ENCODE data around the gene NALCN. TPM values are rescaled to one million over a fixed set of nuclear protein-coding genes. Genes with fewer than 3 reads are reported as not detected.

NALCN gene
- total RNA-seq, 1 experiment from 2014 or later = 0.52 TPM

DNA sequence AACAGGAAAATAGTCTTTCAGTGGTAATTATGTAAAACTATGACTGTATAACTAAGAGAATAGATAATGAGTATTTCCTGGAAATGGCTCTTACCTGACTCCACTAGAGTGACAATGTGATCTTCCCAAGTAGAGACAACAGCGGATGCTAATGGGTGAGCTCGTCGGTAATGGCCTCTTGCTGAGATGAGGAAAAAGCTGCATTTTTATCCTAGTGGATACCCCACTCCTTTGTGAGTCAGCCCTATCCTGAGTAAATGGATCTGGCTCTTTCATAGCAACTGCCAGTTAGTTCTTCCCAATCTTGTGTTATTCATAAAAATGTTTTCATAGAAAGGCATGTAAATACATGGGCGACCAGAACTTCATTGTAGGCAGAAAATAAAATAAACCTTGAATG lies 299.5 kb downstream of the NALCN start:
- ChIA-PET CTCF (interaction anchor here (0.6 to 1.5 kb wide), 2 partner anchors 11 to 1460 kb away, joined by 4 to 5 read pairs; no protein-coding TSS in a partner anchor), POLR2A (ENCODE audit: low non-redundant PET) (interaction anchor here (0.6 kb wide), 1 partner anchor 451 kb away, joined by 3 read pairs; no protein-coding TSS in a partner anchor)
- peaks cover 25% of the 10 kb centered on the region for H3K4me1 ChIP-seq (ENCODE audit: insufficient read depth, low read length, poor library complexity, severe bottlenecking)
- no peaks in the 10 kb centered on the region for H3K36me3 ChIP-seq (ENCODE audit: insufficient read depth, low read length, poor library complexity, severe bottlenecking)
- H3K27me3 ChIP-seq (replicated peaks; ENCODE audit: insufficient read depth, low read depth, low read length, poor library complexity) = peaks cover 8% of the 10 kb centered on the region
- H3K4me3 ChIP-seq (ENCODE audit: low read depth, low read length, poor library complexity, severe bottlenecking) = no peak overlapping the region
- no peak overlapping the region for H3K27ac ChIP-seq (ENCODE audit: low read depth, low read length, poor library complexity, severe bottlenecking)
- DNase-seq (ENCODE audit: low spot score) = peak; percentile 77
- TF ChIP-seq, protein P1, sequence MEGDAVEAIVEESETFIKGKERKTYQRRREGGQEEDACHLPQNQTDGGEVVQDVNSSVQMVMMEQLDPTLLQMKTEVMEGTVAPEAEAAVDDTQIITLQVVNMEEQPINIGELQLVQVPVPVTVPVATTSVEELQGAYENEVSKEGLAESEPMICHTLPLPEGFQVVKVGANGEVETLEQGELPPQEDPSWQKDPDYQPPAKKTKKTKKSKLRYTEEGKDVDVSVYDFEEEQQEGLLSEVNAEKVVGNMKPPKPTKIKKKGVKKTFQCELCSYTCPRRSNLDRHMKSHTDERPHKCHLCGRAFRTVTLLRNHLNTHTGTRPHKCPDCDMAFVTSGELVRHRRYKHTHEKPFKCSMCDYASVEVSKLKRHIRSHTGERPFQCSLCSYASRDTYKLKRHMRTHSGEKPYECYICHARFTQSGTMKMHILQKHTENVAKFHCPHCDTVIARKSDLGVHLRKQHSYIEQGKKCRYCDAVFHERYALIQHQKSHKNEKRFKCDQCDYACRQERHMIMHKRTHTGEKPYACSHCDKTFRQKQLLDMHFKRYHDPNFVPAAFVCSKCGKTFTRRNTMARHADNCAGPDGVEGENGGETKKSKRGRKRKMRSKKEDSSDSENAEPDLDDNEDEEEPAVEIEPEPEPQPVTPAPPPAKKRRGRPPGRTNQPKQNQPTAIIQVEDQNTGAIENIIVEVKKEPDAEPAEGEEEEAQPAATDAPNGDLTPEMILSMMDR (conservative IDR thresholded peaks at IDR 0.05; ENCODE audit: low read depth, low read length) = no peak
- TF ChIP-seq EZH2 (IDR thresholded peaks at IDR 0.05; ENCODE audit: borderline replicate concordance, low read depth, low read length, poor library complexity, severe bottlenecking) = no peak
- intact Hi-C loops (cut with micrococcal nuclease; ENCODE audit: unreplicated experiment) = loop anchor here (5.0 to 10.0 kb wide), 2 partner anchors 820 to 1672 kb away; no protein-coding TSS in a partner anchor
- BruUV-seq (replicated peaks) = no TSS peak
- H3K9me3 ChIP-seq (ENCODE audit: low read depth, low read length, poor library complexity, severe bottlenecking) = no peaks in the 10 kb centered on the region

DNA sequence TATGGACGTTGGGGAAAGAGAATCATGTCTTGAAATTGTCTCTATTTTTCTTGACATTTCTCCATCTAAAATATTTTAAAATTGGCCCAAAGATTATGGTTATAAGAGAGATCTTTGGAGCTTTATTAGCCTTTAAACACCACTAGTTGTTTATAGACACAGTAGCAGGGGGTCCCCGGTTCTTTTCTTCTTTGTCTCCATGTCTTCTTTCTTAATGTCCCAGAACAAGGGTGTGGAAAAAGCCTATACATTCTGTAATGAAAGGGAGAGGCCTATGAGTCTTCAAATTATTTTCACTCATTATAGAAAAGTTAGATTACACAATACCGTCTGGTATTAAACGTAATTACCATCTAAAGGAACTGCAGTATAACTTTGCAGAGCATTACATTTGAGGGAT lies 300.0 kb downstream of the NALCN start:
- Histone ChIP-seq H3K4me3 (ENCODE audit: low read depth, low read length, poor library complexity, severe bottlenecking) (no peak overlapping the region), H3K4me1 (ENCODE audit: insufficient read depth, low read length, poor library complexity, severe bottlenecking) (peaks cover 25% of the 10 kb centered on the region), H3K27me3 (replicated peaks; ENCODE audit: insufficient read depth, low read depth, low read length, poor library complexity) (peaks cover 8% of the 10 kb centered on the region), H3K36me3 (ENCODE audit: insufficient read depth, low read length, poor library complexity, severe bottlenecking) (no peaks in the 10 kb centered on the region), H3K27ac (ENCODE audit: low read depth, low read length, poor library complexity, severe bottlenecking) (no peak overlapping the region), H3K9me3 (ENCODE audit: low read depth, low read length, poor library complexity, severe bottlenecking) (no peaks in the 10 kb centered on the region)
- intact Hi-C loops (cut with micrococcal nuclease; ENCODE audit: unreplicated experiment) = loop anchor here (5.0 to 10.0 kb wide), 2 partner anchors 819 to 1672 kb away; no protein-coding TSS in a partner anchor
- no peak for TF ChIP-seq EZH2 (IDR thresholded peaks at IDR 0.05; ENCODE audit: borderline replicate concordance, low read depth, low read length, poor library complexity, severe bottlenecking)
- TF ChIP-seq, protein P1 (conservative IDR thresholded peaks at IDR 0.05; ENCODE audit: low read depth, low read length) = no peak
- CTCF ChIA-PET = interaction anchor here (0.6 to 1.5 kb wide), 2 partner anchors 11 to 1460 kb away, joined by 4 to 5 read pairs; no protein-coding TSS in a partner anchor
- POLR2A ChIA-PET (ENCODE audit: low non-redundant PET) = interaction anchor here (0.6 kb wide), 1 partner anchor 566 kb away, joined by 4 read pairs; no protein-coding TSS in a partner anchor
- BruUV-seq (replicated peaks) = no TSS peak
- DNase-seq (ENCODE audit: low spot score) = peak; percentile 93

DNA sequence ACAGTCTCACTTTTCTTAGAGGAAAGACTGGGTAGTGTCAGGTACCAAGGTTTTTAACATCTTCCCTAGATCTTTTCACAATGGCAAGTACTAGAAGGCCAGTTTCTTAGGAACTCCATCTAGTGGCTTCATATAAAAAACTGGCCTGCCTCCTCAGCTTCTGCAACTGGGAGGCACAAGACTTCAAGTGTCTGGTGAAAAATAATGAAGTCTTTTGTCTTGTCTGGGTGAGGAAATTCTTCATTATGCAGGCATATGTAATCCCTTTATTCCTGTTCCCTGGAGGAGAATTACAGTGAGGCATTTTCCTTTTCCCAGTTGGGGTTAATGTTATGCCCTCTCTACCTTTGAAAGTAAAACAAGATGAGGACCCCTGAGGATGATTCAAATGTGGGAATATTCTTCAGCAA lies 300.5 kb downstream of the NALCN start:
- intact Hi-C loops (cut with micrococcal nuclease; ENCODE audit: unreplicated experiment) = loop anchor here (5.0 to 10.0 kb wide), 2 partner anchors 818 to 1671 kb away; no protein-coding TSS in a partner anchor
- DNase-seq (ENCODE audit: low spot score) = peak; percentile 92
- CTCF ChIA-PET = interaction anchor here (1.5 kb wide), 1 partner anchor 1459 kb away, joined by 4 read pairs; no protein-coding TSS in a partner anchor

More for the DNA sequence above, 300.5 kb downstream of the NALCN start:
- H3K4me1 ChIP-seq (ENCODE audit: insufficient read depth, low read length, poor library complexity, severe bottlenecking) = peaks cover 25% of the 10 kb centered on the region
- no peak overlapping the region for H3K4me3 ChIP-seq (ENCODE audit: low read depth, low read length, poor library complexity, severe bottlenecking)
- TF ChIP-seq EZH2 (IDR thresholded peaks at IDR 0.05; ENCODE audit: borderline replicate concordance, low read depth, low read length, poor library complexity, severe bottlenecking) = no peak
- TF ChIP-seq, protein P1 (conservative IDR thresholded peaks at IDR 0.05; ENCODE audit: low read depth, low read length) = peak; percentile 60
- no peaks in the 10 kb centered on the region for H3K9me3 ChIP-seq (ENCODE audit: low read depth, low read length, poor library complexity, severe bottlenecking)
- H3K27me3 ChIP-seq (replicated peaks; ENCODE audit: insufficient read depth, low read depth, low read length, poor library complexity) = peaks cover 8% of the 10 kb centered on the region
- POLR2A ChIA-PET (ENCODE audit: low non-redundant PET) = interaction anchor here (0.6 kb wide), 1 partner anchor 566 kb away, joined by 4 read pairs; no protein-coding TSS in a partner anchor
- no peaks in the 10 kb centered on the region for H3K36me3 ChIP-seq (ENCODE audit: insufficient read depth, low read length, poor library complexity, severe bottlenecking)
- no peak overlapping the region for H3K27ac ChIP-seq (ENCODE audit: low read depth, low read length, poor library complexity, severe bottlenecking)
- no TSS peak for BruUV-seq (replicated peaks)
